ENCODE results near the gene LAGE3.
A peak's percentile ranks its signal among the peaks of the same experiment; 100 is the strongest.

The LAGE3 gene, protein sequence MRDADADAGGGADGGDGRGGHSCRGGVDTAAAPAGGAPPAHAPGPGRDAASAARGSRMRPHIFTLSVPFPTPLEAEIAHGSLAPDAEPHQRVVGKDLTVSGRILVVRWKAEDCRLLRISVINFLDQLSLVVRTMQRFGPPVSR

DNA sequence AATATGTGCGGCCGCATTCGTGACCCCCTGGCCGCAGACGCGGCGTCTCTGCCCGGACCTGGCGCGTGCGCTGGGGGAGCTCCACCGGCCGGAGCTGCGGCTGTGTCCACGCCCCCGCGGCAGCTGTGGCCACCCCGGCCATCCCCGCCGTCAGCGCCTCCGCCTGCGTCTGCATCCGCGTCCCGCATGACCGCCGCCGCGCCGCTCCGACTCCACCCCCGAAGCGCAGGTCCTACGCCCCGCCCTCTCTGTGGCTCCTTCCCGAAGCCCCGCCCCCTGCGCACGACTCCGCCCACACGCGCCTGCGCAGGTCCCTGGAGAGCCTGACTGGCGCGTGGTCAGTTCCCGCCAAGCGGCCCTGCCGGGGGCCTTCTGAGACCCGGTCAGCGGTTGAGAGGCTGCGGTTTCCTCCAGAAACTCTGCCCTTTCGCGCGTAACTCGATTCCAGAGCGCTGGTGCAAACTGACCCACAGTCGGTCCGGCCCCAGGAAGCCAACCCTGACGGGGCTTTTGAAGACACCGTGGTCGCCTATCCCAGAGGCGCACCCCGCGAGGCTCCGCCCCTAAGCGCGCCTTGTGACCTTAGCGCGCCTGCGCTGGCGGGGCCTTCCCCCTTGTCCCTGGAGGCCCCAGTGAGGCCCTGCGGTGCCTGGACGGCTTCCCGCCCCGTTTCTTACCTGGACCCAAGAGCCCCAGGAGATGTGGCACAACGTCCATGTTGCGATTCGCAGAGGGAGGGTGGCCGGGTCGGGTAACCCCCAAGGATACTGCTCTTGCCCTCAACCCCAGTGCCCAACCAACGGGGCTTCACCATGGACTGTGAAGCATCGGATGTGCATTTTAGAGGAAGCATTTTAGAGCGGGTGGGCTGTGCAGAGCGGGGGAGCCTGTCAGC is at the start of gene LAGE3:
Gene LAGE3, minus strand, starts transcription at position 554 of the 895 bp plus-strand sequence. Its CDS starts 366 bp downstream, at position 188.
- TF ChIP-seq, protein P1, sequence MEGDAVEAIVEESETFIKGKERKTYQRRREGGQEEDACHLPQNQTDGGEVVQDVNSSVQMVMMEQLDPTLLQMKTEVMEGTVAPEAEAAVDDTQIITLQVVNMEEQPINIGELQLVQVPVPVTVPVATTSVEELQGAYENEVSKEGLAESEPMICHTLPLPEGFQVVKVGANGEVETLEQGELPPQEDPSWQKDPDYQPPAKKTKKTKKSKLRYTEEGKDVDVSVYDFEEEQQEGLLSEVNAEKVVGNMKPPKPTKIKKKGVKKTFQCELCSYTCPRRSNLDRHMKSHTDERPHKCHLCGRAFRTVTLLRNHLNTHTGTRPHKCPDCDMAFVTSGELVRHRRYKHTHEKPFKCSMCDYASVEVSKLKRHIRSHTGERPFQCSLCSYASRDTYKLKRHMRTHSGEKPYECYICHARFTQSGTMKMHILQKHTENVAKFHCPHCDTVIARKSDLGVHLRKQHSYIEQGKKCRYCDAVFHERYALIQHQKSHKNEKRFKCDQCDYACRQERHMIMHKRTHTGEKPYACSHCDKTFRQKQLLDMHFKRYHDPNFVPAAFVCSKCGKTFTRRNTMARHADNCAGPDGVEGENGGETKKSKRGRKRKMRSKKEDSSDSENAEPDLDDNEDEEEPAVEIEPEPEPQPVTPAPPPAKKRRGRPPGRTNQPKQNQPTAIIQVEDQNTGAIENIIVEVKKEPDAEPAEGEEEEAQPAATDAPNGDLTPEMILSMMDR (IDR thresholded peaks at IDR 0.05; ENCODE audit: insufficient read depth, low read depth, low read length, missing control alignments): no peak
- peak within 1 kb of the TSS; percentile 61 for H3K4me3 ChIP-seq (ENCODE audit: low read depth, low read length)
- DNase-seq (ENCODE audit: low read depth): peak; percentile 95

DNA sequence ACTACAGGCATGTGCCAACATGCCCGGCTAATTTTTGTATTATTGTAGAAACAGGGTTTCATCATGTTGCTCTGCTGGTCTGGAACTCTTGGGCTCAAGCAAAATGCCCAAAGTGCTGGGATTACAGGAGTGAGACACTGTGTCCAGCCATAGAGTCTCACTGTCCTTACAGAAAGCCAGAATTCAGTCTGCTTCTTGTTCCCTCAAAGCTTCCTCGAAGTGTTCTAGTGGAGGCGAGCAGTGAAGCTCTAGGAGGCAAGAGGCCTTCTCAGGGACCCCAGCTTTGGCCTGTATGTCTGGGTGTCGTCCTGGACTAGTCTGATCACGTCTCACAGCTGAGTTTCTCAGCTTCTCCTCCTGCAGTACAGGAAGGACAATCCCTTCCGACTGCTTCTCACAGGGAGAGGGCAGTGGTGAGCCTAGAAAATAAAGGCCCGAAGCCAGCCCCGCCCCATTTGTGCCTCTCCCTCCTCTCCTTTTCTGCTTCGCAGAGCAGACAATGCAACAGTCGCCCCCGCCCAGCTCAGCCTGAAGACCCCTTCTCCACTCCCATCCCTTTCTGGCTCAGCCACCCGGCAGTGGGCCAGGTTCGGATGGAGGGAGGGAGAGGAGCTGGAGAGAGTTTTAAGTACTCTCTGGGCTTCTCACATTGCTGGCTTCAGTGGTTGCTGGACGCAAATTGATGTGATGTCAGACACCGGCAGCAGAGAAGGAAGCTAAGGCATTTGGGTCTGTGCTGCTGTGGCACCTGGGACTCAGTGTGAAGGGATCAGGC is 48.0 kb upstream of the LAGE3 start:
- H3K4me3 ChIP-seq (ENCODE audit: low read depth, low read length): peak overlapping the region; percentile 46
- DNase-seq (ENCODE audit: low read depth): peak; percentile 76
- TF ChIP-seq, protein P1 (IDR thresholded peaks at IDR 0.05; ENCODE audit: insufficient read depth, low read depth, low read length, missing control alignments): peak; percentile 45

- TF ChIP-seq, protein P1 (IDR thresholded peaks at IDR 0.05; ENCODE audit: insufficient read depth, low read depth, low read length, missing control alignments): no peak
Measured at GRCh38 chrX:154525606-154526490, 46.8 kb upstream of the LAGE3 start.

GRCh38 chrX:154519389-154519788 is 40.3 kb upstream of the LAGE3 start:
- no peak for DNase-seq (ENCODE audit: low read depth)
- TF ChIP-seq, protein P1 (IDR thresholded peaks at IDR 0.05; ENCODE audit: insufficient read depth, low read depth, low read length, missing control alignments): no peak
- H3K4me3 ChIP-seq (ENCODE audit: low read depth, low read length): no peak overlapping the region

More at GRCh38 chrX:154525606-154526490, 46.8 kb upstream of the LAGE3 start:
- no peak for DNase-seq (ENCODE audit: low read depth)
- H3K4me3 ChIP-seq (ENCODE audit: low read depth, low read length): no peak overlapping the region

GRCh38 chrX:154517101-154517781 is 38.2 kb upstream of the LAGE3 start:
- no peak overlapping the region for H3K4me3 ChIP-seq (ENCODE audit: low read depth, low read length)
- TF ChIP-seq, protein P1 (IDR thresholded peaks at IDR 0.05; ENCODE audit: insufficient read depth, low read depth, low read length, missing control alignments): no peak
- no peak for DNase-seq (ENCODE audit: low read depth)

Measured in GM12865 (cell line).